AG04450 (cell line): ENCODE measurements around the gene VASH2. TPM values are rescaled to one million over a fixed set of nuclear protein-coding genes. Genes with fewer than 3 reads are reported as not detected.

Source experiments
- CTCF ChIA-PET: fragments of 300-600, 350-600 bp; formaldehyde crosslinking; extraction: SDS; loops from one replicate; lab custom pipeline; 2022; ENCODE audit warnings: antibody characterized with exemption, inconsistent platforms; lab: Charles Lee
- POLR2A ChIA-PET: fragments of 350-600 bp; formaldehyde crosslinking; extraction: SDS; loops from one replicate; lab custom pipeline; 2021; ENCODE audit warnings: antibody characterized with exemption, inconsistent platforms; lab: Yijun Ruan, JAX
- DNase-seq: peaks from one replicate; pipeline ENCODE4 v3.0.0-alpha.2; 2011; ENCODE audit warnings: low read depth, low spot score
- H3K27ac ChIP-seq: one replicate; pipeline ENCODE4 v1.5.1; 2012; ENCODE audit warnings: low read depth, low read length, control low read depth
- H3K27me3 ChIP-seq: one replicate; pipeline ENCODE4 v1.6.0; 2012; ENCODE audit warnings: low read length; ENCODE audit not compliant: control insufficient read depth, insufficient read depth
- H3K4me3 ChIP-seq: 2 replicates; pipeline ENCODE4 v1.5.1; 2011; ENCODE audit warnings: mild to moderate bottlenecking, low read depth, low read length, control low read depth
- H3K9me3 ChIP-seq: 2 replicates; pipeline ENCODE4 v1.5.1; 2012; ENCODE audit warnings: low read length; ENCODE audit not compliant: control insufficient read depth, insufficient read depth
- polyA plus RNA-seq: library from polyadenylated mRNA; depleted of rRNA; stranded (reverse); fragments of >200 nt; gene quantifications from 2 replicates; pipeline ENCODE4 v1.2.3, GENCODE V29; 2011
- TF ChIP-seq, protein P1 (sequence below): IDR thresholded peaks from 2 replicates; pipeline ENCODE4 v1.5.1; 2011; ENCODE audit warnings: low read depth, low read length, control low read depth, inconsistent platforms

VASH2 gene
- polyA plus RNA-seq, 1 experiment, result 4.2 TPM

DNA sequence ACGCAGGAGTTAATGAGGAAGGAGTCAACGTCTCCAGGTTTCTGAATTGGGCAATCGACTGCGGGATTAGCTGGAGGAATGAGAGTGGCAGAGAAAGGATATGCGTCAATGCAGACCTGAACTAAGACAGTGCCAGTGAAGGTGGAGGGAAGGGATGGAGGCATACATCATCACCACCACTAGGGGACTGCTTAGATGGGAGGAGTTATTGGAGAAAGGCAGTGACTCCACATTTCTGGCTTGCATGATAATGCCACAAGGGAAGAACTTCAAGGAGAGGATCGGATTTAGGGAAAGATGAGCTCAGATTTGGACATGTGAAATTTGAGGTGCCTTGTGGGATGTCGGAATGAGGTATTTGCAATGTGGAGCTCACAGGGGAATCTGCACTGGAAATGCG lies 17.5 kb downstream of the VASH2 start:
- Histone ChIP-seq H3K4me3 (no peak overlapping the region), H3K27ac (no peak overlapping the region), H3K27me3 (no peaks in the 10 kb centered on the region), H3K9me3 (no peaks in the 10 kb centered on the region)
- DNase-seq, result no peak
- CTCF ChIA-PET, result interaction anchor here (0.5 to 4.8 kb wide), 20 partner anchors 8 to 353 kb away, joined by 3 to 22 read pairs (median 4); partner anchors contain the start of gene VASH2
- TF ChIP-seq, protein P1, sequence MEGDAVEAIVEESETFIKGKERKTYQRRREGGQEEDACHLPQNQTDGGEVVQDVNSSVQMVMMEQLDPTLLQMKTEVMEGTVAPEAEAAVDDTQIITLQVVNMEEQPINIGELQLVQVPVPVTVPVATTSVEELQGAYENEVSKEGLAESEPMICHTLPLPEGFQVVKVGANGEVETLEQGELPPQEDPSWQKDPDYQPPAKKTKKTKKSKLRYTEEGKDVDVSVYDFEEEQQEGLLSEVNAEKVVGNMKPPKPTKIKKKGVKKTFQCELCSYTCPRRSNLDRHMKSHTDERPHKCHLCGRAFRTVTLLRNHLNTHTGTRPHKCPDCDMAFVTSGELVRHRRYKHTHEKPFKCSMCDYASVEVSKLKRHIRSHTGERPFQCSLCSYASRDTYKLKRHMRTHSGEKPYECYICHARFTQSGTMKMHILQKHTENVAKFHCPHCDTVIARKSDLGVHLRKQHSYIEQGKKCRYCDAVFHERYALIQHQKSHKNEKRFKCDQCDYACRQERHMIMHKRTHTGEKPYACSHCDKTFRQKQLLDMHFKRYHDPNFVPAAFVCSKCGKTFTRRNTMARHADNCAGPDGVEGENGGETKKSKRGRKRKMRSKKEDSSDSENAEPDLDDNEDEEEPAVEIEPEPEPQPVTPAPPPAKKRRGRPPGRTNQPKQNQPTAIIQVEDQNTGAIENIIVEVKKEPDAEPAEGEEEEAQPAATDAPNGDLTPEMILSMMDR, result peak; percentile 78
- POLR2A ChIA-PET, result no interaction called here

DNA sequence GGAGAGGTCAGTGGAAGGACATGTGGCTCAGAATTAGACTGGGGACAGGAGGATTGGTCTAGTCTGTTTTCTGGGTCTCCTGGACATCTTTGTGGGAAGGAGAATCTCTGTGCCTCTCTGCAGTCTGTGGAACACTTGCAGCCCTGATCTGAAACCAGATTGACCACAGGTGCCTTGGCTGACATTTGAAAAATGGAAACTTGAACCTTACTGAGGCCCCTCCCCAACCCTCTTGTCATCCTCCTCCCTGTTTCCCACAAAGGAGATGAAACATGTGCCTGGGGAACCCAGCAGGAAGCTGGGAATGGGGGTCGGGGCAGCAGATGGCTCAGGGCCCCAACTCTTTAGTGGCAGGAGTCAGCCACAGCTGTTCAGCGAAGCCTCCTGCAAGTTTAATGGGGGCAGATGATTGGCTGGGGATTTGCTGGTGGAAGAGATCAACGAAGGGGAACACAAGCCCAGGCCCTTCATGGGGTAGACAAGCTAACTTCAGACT lies 18.1 kb downstream of the VASH2 start:
- CTCF ChIA-PET, result interaction anchor here (0.5 to 4.8 kb wide), 19 partner anchors 8 to 354 kb away, joined by 3 to 22 read pairs (median 4); partner anchors contain the start of gene VASH2
- no peaks in the 10 kb centered on the region for H3K9me3 ChIP-seq
- POLR2A ChIA-PET, result no interaction called here
- no peaks in the 10 kb centered on the region for H3K27me3 ChIP-seq
- TF ChIP-seq, protein P1, result no peak
- DNase-seq, result no peak
- no peak overlapping the region for H3K27ac ChIP-seq
- H3K4me3 ChIP-seq, result no peak overlapping the region

DNA sequence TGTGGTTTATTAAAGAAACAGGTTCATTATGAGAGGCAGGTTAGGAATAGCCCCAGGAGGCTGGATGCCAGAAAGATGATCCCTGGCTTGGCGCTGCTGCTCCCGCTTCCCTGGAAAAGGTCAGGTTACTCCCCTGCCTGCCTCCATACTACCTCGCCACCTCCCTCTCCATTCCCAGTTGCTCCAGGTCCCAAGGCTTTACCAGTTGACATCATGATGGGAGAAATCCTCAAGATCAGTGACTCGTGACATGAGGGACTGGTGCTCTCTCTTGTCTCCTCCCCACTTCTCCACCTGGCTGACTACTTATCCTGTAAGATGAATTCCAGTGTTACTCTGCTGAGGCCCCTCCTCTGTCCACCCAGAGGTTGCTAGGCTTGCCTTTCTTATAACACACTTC lies 19.7 kb downstream of the VASH2 start:
- POLR2A ChIA-PET, result no interaction called here

DNA sequence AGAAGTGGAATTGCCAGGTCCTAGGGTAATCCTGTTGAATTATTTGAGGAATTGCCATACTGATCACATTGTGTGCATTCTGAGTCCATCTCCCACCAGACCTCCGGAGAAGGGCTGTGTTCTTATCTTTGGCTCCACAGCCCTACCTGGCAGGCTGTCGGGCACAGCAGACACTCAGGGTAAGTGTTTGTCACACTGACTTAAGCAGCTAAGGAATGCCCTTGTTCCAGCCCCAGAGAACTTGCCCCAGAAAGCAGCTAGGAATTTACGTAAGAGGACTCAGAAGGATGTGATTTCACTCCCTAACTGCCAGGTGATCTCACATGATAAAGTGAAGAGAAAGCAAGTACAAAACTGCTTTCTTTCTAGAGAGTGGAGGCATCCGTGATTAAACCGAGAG lies 21.0 kb downstream of the VASH2 start:
- POLR2A ChIA-PET, result no interaction called here
- CTCF ChIA-PET, result no interaction called here
- H3K4me3 ChIP-seq, result no peak overlapping the region
- H3K27me3 ChIP-seq, result no peaks in the 10 kb centered on the region
- TF ChIP-seq, protein P1, result no peak
- H3K27ac ChIP-seq, result no peak overlapping the region
- DNase-seq, result no peak
- H3K9me3 ChIP-seq, result no peaks in the 10 kb centered on the region

More for the DNA sequence above, 19.7 kb downstream of the VASH2 start:
- CTCF ChIA-PET, result no interaction called here
- TF ChIP-seq, protein P1, result no peak
- H3K9me3 ChIP-seq, result no peaks in the 10 kb centered on the region
- H3K27ac ChIP-seq, result peak overlapping the region; percentile 2
- H3K4me3 ChIP-seq, result no peak overlapping the region
- H3K27me3 ChIP-seq, result no peaks in the 10 kb centered on the region
- no peak for DNase-seq

DNA sequence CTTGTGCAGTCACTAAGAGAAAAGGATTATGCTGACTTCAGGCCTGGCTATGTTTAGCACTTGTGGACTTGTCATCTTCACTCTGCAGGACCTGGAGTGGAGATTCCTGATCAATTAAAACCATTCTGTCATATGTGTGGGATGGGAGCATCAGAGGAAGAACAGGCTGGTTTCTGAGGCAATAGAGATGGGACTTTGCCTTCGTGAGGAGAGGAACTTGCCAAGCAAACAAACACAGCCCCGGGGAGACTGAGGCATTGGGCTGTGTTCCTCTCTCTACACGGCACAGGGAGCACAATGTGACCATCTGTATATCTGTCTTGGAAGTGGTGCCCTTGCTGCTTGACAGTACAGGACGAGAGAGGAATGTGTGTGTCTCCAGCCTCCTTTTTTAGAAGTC lies 23.1 kb downstream of the VASH2 start:
- no peak overlapping the region for H3K4me3 ChIP-seq
- DNase-seq, result no peak
- no peaks in the 10 kb centered on the region for H3K27me3 ChIP-seq
- ChIA-PET POLR2A (no interaction called here), CTCF (no interaction called here)
- no peak overlapping the region for H3K27ac ChIP-seq
- H3K9me3 ChIP-seq, result no peaks in the 10 kb centered on the region
- TF ChIP-seq, protein P1, result no peak
